Stimulated activated CD4-positive, alpha-beta T cell treated with anti-CD3 and anti-CD28 coated beads, Interleukin-4, amount 100 ng/mL, for 48 hours (primary cell): ENCODE data around the gene PCYT2.

Source experiments
- DNase-seq, 2 donors: peaks; one replicate each; pipeline ENCODE4 v3.0.0-alpha.2; 2020; ENCODE audit warnings: low read depth in 2 of 2

PCYT2 gene

GRCh38 chr17:81900181-81900820 is 10.9 kb downstream of the PCYT2 start:
- no peak for DNase-seq

GRCh38 chr17:81899514-81900166 is 11.6 kb downstream of the PCYT2 start:
- DNase-seq, result no peak

- DNase-seq, result no peak
These were observed 12.3 kb downstream of the PCYT2 start for GRCh38 chr17:81898885-81899284.

DNA sequence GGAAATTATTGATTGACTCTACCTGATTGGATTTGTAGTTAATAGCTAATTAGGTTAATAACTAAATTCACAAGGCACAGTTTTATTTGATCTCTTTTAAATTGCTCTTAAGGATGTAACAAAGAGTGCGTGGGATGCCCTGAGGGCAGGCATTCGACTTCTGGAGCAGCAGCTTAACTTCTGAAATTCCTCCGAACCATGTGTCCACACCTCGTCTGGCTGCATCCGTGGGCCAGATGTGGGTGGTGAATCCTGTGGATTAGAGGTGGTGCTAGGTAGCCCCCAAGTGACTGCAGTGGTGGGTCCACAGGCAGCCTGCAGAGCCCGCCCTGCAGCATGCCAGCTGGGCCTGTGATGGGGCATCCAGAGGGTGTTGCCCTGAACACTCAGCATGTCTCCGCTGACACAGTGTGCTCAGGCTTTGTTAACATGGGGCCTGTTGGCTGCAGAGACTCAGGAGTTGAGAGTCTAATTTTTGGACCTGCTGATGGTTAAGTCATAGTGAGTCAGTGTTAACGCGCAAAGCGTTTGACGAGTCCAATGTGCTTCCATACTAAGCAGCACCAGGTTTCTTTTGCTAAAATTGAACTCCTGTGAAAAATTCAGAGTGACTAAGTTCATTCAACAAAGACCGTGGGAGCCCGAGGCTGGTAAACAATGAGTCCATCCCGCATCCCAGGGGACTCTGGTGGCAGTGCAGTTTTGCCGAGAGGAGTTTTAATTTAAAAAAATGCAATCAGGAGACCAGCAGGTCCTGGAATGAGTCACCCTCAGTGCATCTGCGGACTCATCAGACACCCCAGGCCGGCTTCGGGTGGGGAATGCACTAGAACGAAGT is 13.0 kb downstream of the PCYT2 start:
- no peak for DNase-seq

GRCh38 chr17:81895400-81895799 is 15.8 kb downstream of the PCYT2 start:
- no peak for DNase-seq

- DNase-seq, result no peak
These were observed 20.0 kb downstream of the PCYT2 start for GRCh38 chr17:81891303-81891552.

GRCh38 chr17:81890447-81891302 is 20.5 kb downstream of the PCYT2 start:
- DNase-seq, result no peak

DNA sequence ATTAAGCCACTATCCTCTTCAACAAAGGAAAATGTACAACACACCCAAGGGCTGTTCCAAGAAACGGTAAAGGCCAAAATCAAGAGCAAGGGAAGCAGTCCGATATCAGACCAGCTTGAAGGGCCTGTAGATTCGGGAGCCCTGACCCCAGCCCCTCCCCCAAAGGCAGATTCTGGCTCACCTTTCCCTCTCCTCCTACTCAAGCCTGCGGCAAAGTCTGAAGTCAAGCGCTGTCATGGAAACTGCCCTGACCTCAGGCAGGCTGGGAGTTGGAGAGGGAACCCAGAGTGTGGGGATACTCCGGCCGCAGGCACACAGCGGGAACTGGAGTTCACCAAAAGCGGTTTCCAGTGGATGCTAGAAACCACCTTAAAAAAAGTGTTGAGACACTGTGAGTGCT is 21.6 kb downstream of the PCYT2 start:
- no peak for DNase-seq

DNA sequence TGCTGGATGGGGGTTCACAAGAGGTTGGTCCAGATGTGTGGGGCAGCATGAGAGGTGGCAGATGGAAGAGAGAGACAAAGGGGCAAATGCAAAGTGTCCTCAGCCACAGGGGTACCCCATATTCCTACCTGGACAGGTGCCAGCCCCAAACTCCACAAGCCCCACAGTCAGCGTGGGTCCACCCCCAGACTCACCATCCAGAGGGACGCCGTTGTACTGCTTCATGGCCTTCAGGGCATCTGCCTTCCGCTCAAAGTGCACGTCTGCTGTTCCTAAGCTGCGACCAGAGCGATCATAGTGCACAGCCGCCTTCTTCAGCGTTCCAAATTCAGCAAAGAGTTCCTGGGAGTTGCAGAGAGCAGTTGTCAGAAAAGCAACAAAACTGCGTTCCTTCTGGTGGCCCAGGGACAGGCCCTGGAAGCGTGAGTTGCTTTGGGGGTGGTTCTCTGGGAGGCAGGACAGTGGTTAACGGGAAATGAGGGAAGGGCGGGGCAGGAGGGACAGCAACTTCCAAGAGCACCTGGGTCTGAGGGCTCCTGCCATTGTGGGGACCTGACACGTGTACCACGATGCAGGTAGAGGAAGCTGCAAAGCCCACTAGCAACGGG is 22.1 kb downstream of the PCYT2 start:
- DNase-seq, result no peak

DNA sequence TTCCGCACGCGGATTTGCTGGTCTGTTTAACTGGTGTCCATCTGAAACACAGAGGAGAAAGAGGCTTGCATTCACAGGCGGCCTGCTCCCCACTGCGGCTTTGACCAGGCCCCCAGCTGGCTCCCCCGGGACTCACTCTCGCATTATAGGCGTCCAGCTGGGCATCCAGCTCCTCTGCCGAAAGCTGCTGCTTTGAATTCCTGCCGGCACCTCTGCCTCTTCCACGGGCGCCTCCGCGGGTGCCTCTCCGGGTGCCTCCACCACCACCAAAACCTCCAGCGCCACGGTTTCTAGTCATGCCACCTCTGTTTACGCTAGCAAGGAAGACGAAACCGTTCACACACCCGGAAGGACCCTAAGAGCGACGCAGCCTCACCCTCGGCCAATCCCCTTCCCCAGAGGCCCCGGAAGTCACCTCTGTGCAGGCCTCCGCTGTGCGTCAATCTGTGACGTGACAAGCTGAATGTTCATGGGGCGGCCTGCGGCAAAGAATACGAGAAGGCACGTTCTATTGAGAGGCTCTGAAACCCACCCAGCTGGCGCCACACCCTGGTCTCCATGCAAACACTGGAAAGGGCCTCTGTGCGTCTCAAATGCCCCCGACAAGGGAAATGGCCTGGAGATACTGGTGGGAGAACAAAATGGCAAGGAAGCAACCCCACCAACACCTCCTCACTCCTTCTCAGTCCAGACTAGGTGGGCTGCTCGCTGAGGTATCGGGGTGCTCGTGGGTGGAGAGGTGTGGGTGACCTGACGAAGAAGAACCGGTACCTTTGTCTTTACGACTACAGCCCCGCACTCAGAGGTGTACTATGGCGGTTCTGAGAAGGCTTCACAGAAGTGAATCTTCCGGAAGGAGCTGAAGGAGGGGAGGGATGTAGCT is 22.9 kb downstream of the PCYT2 start:
- DNase-seq, result no peak

GRCh38 chr17:81885869-81886548 is 25.2 kb downstream of the PCYT2 start:
- DNase-seq, result no peak

GRCh38 chr17:81885454-81885853 is 25.7 kb downstream of the PCYT2 start:
- no peak for DNase-seq

- DNase-seq, result no peak
These were observed 26.2 kb downstream of the PCYT2 start for GRCh38 chr17:81884968-81885367.

DNA sequence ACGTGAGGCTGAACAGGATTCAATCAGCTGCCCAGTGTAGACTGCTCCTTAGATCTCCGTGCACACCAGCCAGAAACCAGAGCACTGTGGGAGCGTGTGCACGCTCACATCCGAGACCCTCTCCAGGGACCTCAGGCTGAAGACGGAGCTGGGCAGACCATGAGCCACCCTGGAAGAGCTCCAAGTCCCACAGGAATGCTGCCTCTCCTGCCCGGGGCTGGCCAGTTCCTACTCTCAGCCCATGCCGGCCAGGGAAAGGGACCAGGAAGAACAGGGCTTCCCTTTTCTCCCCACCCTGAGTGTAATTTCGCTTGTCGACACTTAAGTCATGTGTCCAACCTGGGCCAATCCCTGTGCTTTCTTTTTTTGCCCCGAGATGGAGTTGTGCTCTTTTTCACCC is 26.7 kb downstream of the PCYT2 start:
- DNase-seq, result no peak

GRCh38 chr17:81879121-81879520 is 32.1 kb downstream of the PCYT2 start:
- no peak for DNase-seq

DNA sequence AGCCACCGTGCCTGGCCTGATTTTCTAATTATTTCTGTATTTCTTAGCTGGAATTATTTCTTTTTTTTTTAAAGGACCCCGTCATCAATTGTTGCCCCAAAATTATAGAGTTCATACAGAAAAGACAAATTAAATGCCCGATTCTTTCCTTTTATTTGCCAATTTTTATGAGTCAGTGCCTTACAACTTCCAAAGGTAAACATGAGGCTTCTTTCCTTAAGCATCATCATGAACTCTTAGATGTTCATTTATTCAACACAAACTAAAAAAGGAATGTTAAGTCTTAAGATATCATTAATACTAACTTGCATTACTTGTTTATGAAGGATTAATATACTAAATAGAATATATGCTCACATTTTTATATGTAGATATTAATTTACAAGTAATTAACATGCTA is 32.9 kb downstream of the PCYT2 start:
- no peak for DNase-seq

- DNase-seq, result no peak
These were observed 33.6 kb downstream of the PCYT2 start for GRCh38 chr17:81877569-81877968.

DNA sequence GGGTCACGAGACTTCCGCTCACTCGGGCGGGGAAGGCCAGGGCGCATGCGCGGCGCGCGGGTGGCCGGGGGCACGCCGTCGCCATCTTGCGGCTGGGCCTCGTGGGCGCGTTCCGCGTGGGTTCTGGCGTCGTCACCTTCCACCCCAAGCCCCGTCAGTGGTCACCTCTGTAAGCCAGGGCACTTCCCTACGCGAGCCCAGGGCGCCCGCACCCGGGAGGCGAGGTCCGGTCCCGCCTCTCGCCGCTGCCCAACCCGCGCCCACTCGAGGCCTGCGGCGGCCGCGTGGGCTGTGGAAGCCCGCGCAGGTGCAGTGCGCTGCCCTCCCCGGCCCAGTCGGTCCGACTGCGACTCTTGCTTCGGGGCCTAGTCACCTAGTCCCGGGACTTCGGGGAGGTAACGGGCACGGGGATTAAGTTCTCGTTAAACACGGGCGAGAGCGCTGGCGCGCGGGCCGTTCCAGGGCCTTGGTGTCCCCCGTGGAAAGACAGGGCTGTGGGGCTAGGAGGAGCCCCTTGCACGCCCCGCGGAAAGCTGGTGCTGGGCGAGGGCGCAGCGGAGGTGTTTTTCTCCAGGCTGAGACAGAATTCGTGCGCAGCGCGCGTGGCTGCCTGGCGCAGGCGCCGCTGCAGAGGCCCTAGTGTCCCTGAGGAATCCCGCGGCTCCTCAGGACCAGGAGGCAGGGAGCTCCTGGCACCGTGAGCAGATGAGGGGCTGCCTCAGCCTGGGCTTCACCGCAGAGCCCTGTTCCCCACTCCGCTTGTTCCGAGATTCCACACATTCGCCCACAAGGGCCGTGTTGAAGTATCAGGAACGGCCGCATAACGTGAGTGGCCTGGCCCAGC is 39.6 kb downstream of the PCYT2 start:
- DNase-seq, result peak; percentile 94

DNA sequence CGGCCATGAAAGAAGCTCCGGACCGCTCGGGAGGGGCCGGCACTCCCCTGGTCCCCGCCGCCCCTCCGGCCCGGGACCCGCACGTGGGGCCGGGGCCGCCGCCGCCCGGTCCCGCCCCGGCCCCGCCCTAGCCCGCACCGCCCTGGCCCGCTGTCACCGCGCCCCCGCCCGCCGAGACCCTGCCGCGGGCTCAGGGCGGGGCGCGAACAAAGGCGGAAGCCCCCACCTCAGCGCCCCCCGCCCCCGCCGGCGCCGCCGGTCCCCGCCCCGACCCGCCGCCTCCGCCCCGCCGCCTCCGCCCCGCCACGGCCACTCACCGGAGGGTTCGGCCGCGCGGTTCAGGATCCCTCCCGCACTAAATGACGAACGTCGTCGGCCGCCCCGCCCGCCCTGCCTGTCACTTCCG is 40.2 kb downstream of the PCYT2 start, which contains the start of gene ARHGDIA:
ARHGDIA (minus strand) TSS at position 357 of the 406 bp plus-strand sequence. CDS start 1,407 bp downstream, outside the sequence.
- no peak for DNase-seq
